IMR-90 (cell line): ENCODE measurements around the gene TMUB2. TPM values are rescaled to one million over a fixed set of nuclear protein-coding genes. Genes with fewer than 3 reads are reported as not detected.

ENCODE experiments used
- ATAC-seq: fragments of 200-7000 bp; cut with Tn5 transposase; 2 replicates; pipeline ENCODE4 v1.9.1; 2020; ENCODE audit warnings: low read depth, mild to moderate bottlenecking, moderate library complexity
- BruUV-seq: library from RNA; stranded (reverse); fragments of 400-500 nt; replicated peaks from 2 replicates; lab custom pipeline; 2021; lab: Mats Ljungman, UMichigan
- CTCF ChIA-PET: fragments of 300-600 bp; formaldehyde crosslinking; extraction: SDS; loops from one replicate; lab custom pipeline; 2021; ENCODE audit warnings: antibody characterized with exemption; lab: Yijun Ruan, JAX
- POLR2A ChIA-PET: fragments of 300-600 bp; sonication (Branson Sonifier 250); formaldehyde crosslinking; loops from one replicate; lab custom pipeline; 2022; ENCODE audit warnings: antibody characterized with exemption; ENCODE audit not compliant: unreplicated experiment; lab: Charles Lee
- DNase-seq: peaks from one replicate; pipeline ENCODE4 v3.0.0; 2013
- H2AFZ ChIP-seq: replicated peaks from 2 replicates; pipeline ENCODE3; 2013; ENCODE audit warnings: low read length, mild to moderate bottlenecking; ENCODE audit not compliant: poor library complexity
- H2AK5ac ChIP-seq: 2 replicates; pipeline ENCODE4 v1.6.1; 2013; ENCODE audit warnings: low read depth, low read length, inconsistent platforms
- H2AK9ac ChIP-seq: replicated peaks from 2 replicates; pipeline ENCODE3; 2013; ENCODE audit warnings: mild to moderate bottlenecking, low read depth, low read length, moderate library complexity; ENCODE audit not compliant: poor library complexity
- H2BK120ac ChIP-seq: 2 replicates; pipeline ENCODE4 v1.6.1; 2013; ENCODE audit warnings: low read depth, low read length, inconsistent platforms
- H2BK15ac ChIP-seq: 3 replicates; pipeline ENCODE4 v1.6.1; 2013; ENCODE audit warnings: low read depth, low read length, inconsistent platforms
- H2BK20ac ChIP-seq: 2 replicates; pipeline ENCODE4 v1.6.1; 2013; ENCODE audit warnings: low read depth, mild to moderate bottlenecking, inconsistent platforms, low read length, moderate library complexity
- H2BK5ac ChIP-seq: 2 replicates; pipeline ENCODE4 v1.6.1; 2013; ENCODE audit warnings: mild to moderate bottlenecking, low read depth, low read length, inconsistent platforms; ENCODE audit not compliant: poor library complexity, severe bottlenecking
- H3K14ac ChIP-seq: replicated peaks from 2 replicates; pipeline ENCODE4 v1.6.1; 2013; ENCODE audit warnings: low read depth, low read length, inconsistent platforms
- H3K18ac ChIP-seq: 2 replicates; pipeline ENCODE4 v1.6.1; 2013; ENCODE audit warnings: low read depth, low read length, control low read depth
- H3K23ac ChIP-seq: 2 replicates; pipeline ENCODE4 v1.6.1; 2013; ENCODE audit warnings: low read depth, low read length, inconsistent platforms
- H3K27ac ChIP-seq: 2 replicates; pipeline ENCODE4 v1.5.1; 2013; ENCODE audit warnings: mild to moderate bottlenecking, control low read depth, low read length; ENCODE audit not compliant: insufficient read depth
- H3K27me3 ChIP-seq: 2 replicates; pipeline ENCODE4 v1.6.1; 2013; ENCODE audit warnings: low read length; ENCODE audit not compliant: control insufficient read depth, insufficient read depth
- H3K36me3 ChIP-seq: 2 replicates; pipeline ENCODE4 v1.6.1; 2013; ENCODE audit warnings: low read length, mixed read lengths; ENCODE audit not compliant: control insufficient read depth, insufficient read depth
- H3K4ac ChIP-seq: 2 replicates; pipeline ENCODE4 v1.6.1; 2013; ENCODE audit warnings: low read depth, low read length, inconsistent platforms
- H3K4me1 ChIP-seq: 2 replicates; pipeline ENCODE4 v1.6.1; 2013; ENCODE audit warnings: low read length, mixed read lengths; ENCODE audit not compliant: control insufficient read depth, insufficient read depth
- H3K4me2 ChIP-seq: 2 replicates; pipeline ENCODE4 v1.6.1; 2013; ENCODE audit warnings: low read depth, mild to moderate bottlenecking, control low read depth, low read length, moderate library complexity
- H3K4me3 ChIP-seq: 2 replicates; pipeline ENCODE4 v1.5.1; 2013; ENCODE audit warnings: low read depth, mild to moderate bottlenecking, control low read depth, low read length, moderate library complexity; ENCODE audit not compliant: insufficient read depth
- H3K56ac ChIP-seq: 2 replicates; pipeline ENCODE4 v1.6.1; 2013; ENCODE audit warnings: low read length, inconsistent platforms; ENCODE audit not compliant: insufficient read depth; ENCODE audit errors: extremely low read depth
- H3K79me1 ChIP-seq, 2 experiments: 2 replicates each; pipeline ENCODE4 v1.6.1; 2013; ENCODE audit warnings: low read length in 2 of 2, inconsistent platforms in 1 of 2, low read depth in 1 of 2
- H3K9ac ChIP-seq: 2 replicates; pipeline ENCODE4 v1.6.1; 2013; ENCODE audit warnings: low read depth, low read length, control low read depth
- H3K9me1 ChIP-seq: 2 replicates; pipeline ENCODE4 v1.6.1; 2013; ENCODE audit warnings: low read length, inconsistent platforms; ENCODE audit not compliant: insufficient read depth
- H3K9me3 ChIP-seq: 2 replicates; pipeline ENCODE4 v1.6.1; 2013; ENCODE audit warnings: low read length; ENCODE audit not compliant: control insufficient read depth, insufficient read depth
- H4K20me1 ChIP-seq: 2 replicates; pipeline ENCODE4 v1.6.1; 2013; ENCODE audit warnings: low read length, inconsistent platforms; ENCODE audit not compliant: insufficient read depth
- H4K5ac ChIP-seq: 2 replicates; pipeline ENCODE4 v1.6.1; 2013; ENCODE audit warnings: mild to moderate bottlenecking, low read depth, low read length, control low read depth
- H4K8ac ChIP-seq, 2 experiments: 2 replicates each; pipeline ENCODE4 v1.6.1; 2013; ENCODE audit warnings: low read depth in 2 of 2, low read length in 2 of 2, control low read depth in 1 of 2, inconsistent platforms in 1 of 2
- H4K91ac ChIP-seq: 2 replicates; pipeline ENCODE4 v1.6.1; 2013; ENCODE audit warnings: low read depth, low read length, inconsistent platforms; ENCODE audit not compliant: insufficient read depth
- CEBPB ChIP-seq: IDR thresholded peaks from 2 replicates; pipeline ENCODE4 v1.6.1; 2012; ENCODE audit warnings: low read depth, low read length, improper control_type of control experiment
- MAZ ChIP-seq: IDR thresholded peaks from 2 replicates; pipeline ENCODE4 v1.6.1; 2012; ENCODE audit warnings: low read depth, mild to moderate bottlenecking, low read length, improper control_type of control experiment, moderate library complexity, borderline replicate concordance
- MXI1 ChIP-seq: IDR thresholded peaks from 2 replicates; pipeline ENCODE4 v1.6.1; 2012; ENCODE audit warnings: low read depth, mild to moderate bottlenecking, low read length, moderate library complexity, borderline replicate concordance
- NFE2L2 ChIP-seq: fragments of 150-350 bp; IDR thresholded peaks from 2 replicates; pipeline ENCODE4 v1.6.1; 2016; ENCODE audit warnings: low read depth, mild to moderate bottlenecking, low read length
- RAD21 ChIP-seq: IDR thresholded peaks from 2 replicates; pipeline ENCODE4 v1.6.1; 2012; ENCODE audit warnings: low read length, improper control_type of control experiment
- RFX5 ChIP-seq: IDR thresholded peaks from 2 replicates; pipeline ENCODE4 v1.8.0; 2012; ENCODE audit warnings: low read depth, mild to moderate bottlenecking, low read length, moderate library complexity
- SMC3 ChIP-seq: fragments of 150-350 bp; IDR thresholded peaks from 2 replicates; pipeline ENCODE4 v1.6.1; 2016; ENCODE audit warnings: low read depth, mild to moderate bottlenecking, antibody characterized with exemption, low read length, moderate library complexity
- WGBS, 2 experiments: methylation state at CpG; one replicate each; pipeline versions ENCODE4 v1.1.5 to v1.1.7; 2013; ENCODE audit warnings: missing lambda C conversion rate in 2 of 2; ENCODE audit not compliant: insufficient read length in 1 of 2; ENCODE audit errors: extremely low coverage in 2 of 2; 5-methylcytosine and 5-hydroxymethylcytosine counted together
- dilution Hi-C: fragments of 300-500 bp; cut with HindIII; formaldehyde crosslinking; loops from one replicate; pipeline ENCODE4 v1.14.3; 2018; ENCODE audit warnings: low sequenced_read_pairs; ENCODE audit not compliant: unreplicated experiment
- in situ Hi-C: fragments of 300-500 bp; cut with MboI; formaldehyde crosslinking; loops from 3 replicates; pipeline ENCODE4 v1.14.3; 2019; ENCODE audit warnings: low sequenced_read_pairs, inconsistent platforms, mixed read lengths
- intact Hi-C: fragments of 100-400 bp; cut with micrococcal nuclease; formaldehyde crosslinking; loops from 2 replicates; pipeline ENCODE4 v1.10.0; 2022
- microRNA-seq, 2 experiments: library from miRNA; stranded (forward) in 1 of 2; unstranded in 1 of 2; fragments of 10-50 nt in 1 of 2; fragments of <30 nt in 1 of 2; gene quantifications in 1 of 2; microRNA quantifications in 1 of 2; one replicate each; pipeline versions ENCODE3 to v1.1.0; 2013 to 2020; ENCODE audit not compliant: insufficient read depth in 1 of 2, insufficient read length in 1 of 2, unreplicated experiment in 1 of 2
- polyA plus RNA-seq, 3 experiments: library from polyadenylated mRNA; depleted of rRNA; stranded (reverse); fragments of >200 nt; gene quantifications; 2 replicates each; pipeline ENCODE4 v1.2.3, GENCODE V29; 2012; ENCODE audit warnings: low replicate concordance in 1 of 3
- small RNA-seq, 5 experiments: library from RNA; depleted of rRNA; stranded (forward); fragments of <200 nt; gene quantifications; one replicate each; pipeline ENCODE3, GENCODE V24; 2012
- total RNA-seq: library from RNA; depleted of rRNA; stranded (reverse); fragments of >200 nt; gene quantifications from 2 replicates; pipeline ENCODE4 v1.2.3, GENCODE V29; 2012; rRNA removed
- TF ChIP-seq, protein P1 (sequence below): conservative IDR thresholded peaks from 2 replicates; pipeline ENCODE4 v1.5.1; 2012; ENCODE audit warnings: mild to moderate bottlenecking, low read depth, low read length, improper control_type of control experiment

The TMUB2 gene
- total and polyA plus RNA-seq, 2 of the 4 experiments (the other 2 are of a cell fraction), result 16.5 to 42.5 TPM

DNA sequence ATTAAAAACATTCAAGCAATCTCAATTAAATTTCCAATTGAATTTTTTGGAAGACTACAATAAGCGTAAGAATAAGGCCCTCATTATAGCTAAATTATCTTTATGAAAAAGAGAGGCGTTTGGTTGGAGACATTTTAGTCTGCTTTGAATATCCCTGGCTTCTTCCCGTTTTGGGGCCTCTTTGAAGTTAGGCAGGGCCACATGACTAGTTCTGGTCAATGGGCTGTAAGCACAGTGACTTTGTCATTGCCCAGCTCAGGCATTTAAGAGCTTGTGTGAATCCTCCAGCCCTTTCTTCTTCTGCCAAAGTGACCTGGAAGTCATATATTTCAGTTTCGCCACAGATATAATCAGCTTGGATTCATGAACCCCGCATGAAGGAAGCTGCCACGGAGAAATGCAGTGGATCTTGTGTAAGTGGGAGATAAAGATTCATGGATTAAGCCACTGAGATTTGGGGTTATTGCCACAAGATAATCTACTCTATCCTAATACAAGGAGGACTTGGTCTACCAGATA, 54.4 kb downstream of the TMUB2 start:
- Histone ChIP-seq H2AK5ac (no peak overlapping the region), H3K27me3 (peaks cover 10% of the 10 kb centered on the region), H2BK20ac (no peak overlapping the region), H3K18ac (no peak overlapping the region), H3K4me2 (no peak overlapping the region), H3K4ac (no peak overlapping the region), H3K9me1 (no peaks in the 10 kb centered on the region), H3K9me3 (no peaks in the 10 kb centered on the region), H4K8ac (no peak overlapping the region), H3K36me3 (no peaks in the 10 kb centered on the region), H4K5ac (no peak overlapping the region), H2BK5ac (no peak overlapping the region), H2AK9ac (no peak overlapping the region), H3K9ac (no peak overlapping the region), H2BK15ac (no peak overlapping the region), H2AFZ (no peak overlapping the region), H4K20me1 (no peaks in the 10 kb centered on the region), H3K23ac (no peak overlapping the region), H3K4me3 (no peak overlapping the region), H3K79me1 (no peaks in the 10 kb centered on the region), H2BK120ac (no peak overlapping the region), H3K56ac (no peak overlapping the region), H3K4me1 (no peaks in the 10 kb centered on the region), H3K27ac (no peak overlapping the region), H3K14ac (no peak overlapping the region), H4K91ac (no peak overlapping the region)
- TF ChIP-seq MAZ (no peak), RFX5 (no peak), MXI1 (no peak), CEBPB (no peak), NFE2L2 (no peak), RAD21 (no peak), SMC3 (no peak)
- TF ChIP-seq, protein P1, sequence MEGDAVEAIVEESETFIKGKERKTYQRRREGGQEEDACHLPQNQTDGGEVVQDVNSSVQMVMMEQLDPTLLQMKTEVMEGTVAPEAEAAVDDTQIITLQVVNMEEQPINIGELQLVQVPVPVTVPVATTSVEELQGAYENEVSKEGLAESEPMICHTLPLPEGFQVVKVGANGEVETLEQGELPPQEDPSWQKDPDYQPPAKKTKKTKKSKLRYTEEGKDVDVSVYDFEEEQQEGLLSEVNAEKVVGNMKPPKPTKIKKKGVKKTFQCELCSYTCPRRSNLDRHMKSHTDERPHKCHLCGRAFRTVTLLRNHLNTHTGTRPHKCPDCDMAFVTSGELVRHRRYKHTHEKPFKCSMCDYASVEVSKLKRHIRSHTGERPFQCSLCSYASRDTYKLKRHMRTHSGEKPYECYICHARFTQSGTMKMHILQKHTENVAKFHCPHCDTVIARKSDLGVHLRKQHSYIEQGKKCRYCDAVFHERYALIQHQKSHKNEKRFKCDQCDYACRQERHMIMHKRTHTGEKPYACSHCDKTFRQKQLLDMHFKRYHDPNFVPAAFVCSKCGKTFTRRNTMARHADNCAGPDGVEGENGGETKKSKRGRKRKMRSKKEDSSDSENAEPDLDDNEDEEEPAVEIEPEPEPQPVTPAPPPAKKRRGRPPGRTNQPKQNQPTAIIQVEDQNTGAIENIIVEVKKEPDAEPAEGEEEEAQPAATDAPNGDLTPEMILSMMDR, result no peak
- dilution Hi-C loops (no loop called here), intact Hi-C loops (no loop called here), in situ Hi-C loops (no loop called here)
- CTCF ChIA-PET, result no interaction called here
- WGBS, 2 experiments, result no CpG with 5 or more reads among the region's 6 CpGs
- POLR2A ChIA-PET, result interaction anchor here (0.6 kb wide), 1 partner anchor 14 kb away, joined by 6 read pairs; no protein-coding TSS in a partner anchor
- ATAC-seq, result no peak
- no peak for DNase-seq
- BruUV-seq, result no TSS peak

Small RNA genes lying within 50 kb of the gene (microRNA-seq; reads per million reads assigned to microRNA genes)
- gene MIR6782, result 0 reads per million in 2 experiments

Small RNA genes lying within 50 kb of the gene (small RNA-seq; reads per million reads assigned to genes)
- 0 to 0.24 (median 0) reads per million in 5 experiments for gene MIR6782

Other genes with a start within 250 kb of the TMUB2 start
- gene PPY, start 244.5 kb upstream of the TMUB2 start, total RNA-seq, result not detected in 2 replicates
- gene PPY, start 244.5 kb upstream of the TMUB2 start, polyA plus RNA-seq (2012; rRNA removed), result not detected in 2 replicates
- gene PYY, start 233.0 kb upstream of the TMUB2 start, total RNA-seq, result not detected in 2 replicates
- not detected in 2 replicates for gene PYY, start 233.0 kb upstream of the TMUB2 start, polyA plus RNA-seq (2012; rRNA removed)
- 0.28 and 0.54 TPM in 2 replicates for gene NAGS, start 182.3 kb upstream of the TMUB2 start, total RNA-seq
- 0.92 and 0.99 TPM in 2 replicates for gene NAGS, start 182.3 kb upstream of the TMUB2 start, polyA plus RNA-seq (2012; rRNA removed)
- gene TMEM101, start 172.0 kb upstream of the TMUB2 start, total RNA-seq, result 36.6 and 42.5 TPM in 2 replicates
- gene TMEM101, start 172.0 kb upstream of the TMUB2 start, polyA plus RNA-seq (2012; rRNA removed), result 30.7 and 34.4 TPM in 2 replicates
- 41.0 and 50.3 TPM in 2 replicates for gene LSM12, start 120.3 kb upstream of the TMUB2 start, total RNA-seq
- gene LSM12, start 120.3 kb upstream of the TMUB2 start, polyA plus RNA-seq (2012; rRNA removed), result 37.6 and 38.0 TPM in 2 replicates
- 19.4 and 20.4 TPM in 2 replicates for gene G6PC3, start 116.2 kb upstream of the TMUB2 start, total RNA-seq
- gene G6PC3, start 116.2 kb upstream of the TMUB2 start, polyA plus RNA-seq (2012; rRNA removed), result 107 and 127 TPM in 2 replicates
- 61.3 and 71.4 TPM in 2 replicates for gene HDAC5, start 63.3 kb upstream of the TMUB2 start, total RNA-seq
- gene HDAC5, start 63.3 kb upstream of the TMUB2 start, polyA plus RNA-seq (2012; rRNA removed), result 47.0 and 50.0 TPM in 2 replicates
- 2.8 and 3.2 TPM in 2 replicates for gene HROB, start 45.0 kb upstream of the TMUB2 start, total RNA-seq
- gene HROB, start 45.0 kb upstream of the TMUB2 start, polyA plus RNA-seq (2012; rRNA removed), result 4.0 and 4.4 TPM in 2 replicates
- gene ASB16, start 16.3 kb upstream of the TMUB2 start, total RNA-seq, result not detected in 2 replicates
- 0.05 and 0.06 TPM in 2 replicates for gene ASB16, start 16.3 kb upstream of the TMUB2 start, polyA plus RNA-seq (2012; rRNA removed)
- gene ATXN7L3, start 12.9 kb downstream of the TMUB2 start, total RNA-seq, result 17.2 and 17.5 TPM in 2 replicates
- 38.3 and 40.9 TPM in 2 replicates for gene ATXN7L3, start 12.9 kb downstream of the TMUB2 start, polyA plus RNA-seq (2012; rRNA removed)
- gene UBTF, start 32.7 kb downstream of the TMUB2 start, total RNA-seq, result 42.1 and 49.4 TPM in 2 replicates
- 25.6 and 29.7 TPM in 2 replicates for gene UBTF, start 32.7 kb downstream of the TMUB2 start, polyA plus RNA-seq (2012; rRNA removed)
- not detected in 2 replicates for gene SLC4A1, start 81.2 kb downstream of the TMUB2 start, total RNA-seq
- not detected in 2 replicates for gene SLC4A1, start 81.2 kb downstream of the TMUB2 start, polyA plus RNA-seq (2012; rRNA removed)
- under 0.01 TPM in 2 replicates for gene RUNDC3A, start 121.6 kb downstream of the TMUB2 start, total RNA-seq
- 0.07 and 0.34 TPM in 2 replicates for gene RUNDC3A, start 121.6 kb downstream of the TMUB2 start, polyA plus RNA-seq (2012; rRNA removed)
- gene SLC25A39, start 137.9 kb downstream of the TMUB2 start, total RNA-seq, result 49.1 and 49.2 TPM in 2 replicates
- 99.7 and 119 TPM in 2 replicates for gene SLC25A39, start 137.9 kb downstream of the TMUB2 start, polyA plus RNA-seq (2012; rRNA removed)
- 38.9 and 39.2 TPM in 2 replicates for gene GRN, start 158.3 kb downstream of the TMUB2 start, total RNA-seq
- gene GRN, start 158.3 kb downstream of the TMUB2 start, polyA plus RNA-seq (2012; rRNA removed), result 494 and 588 TPM in 2 replicates
- 3.1 and 3.2 TPM in 2 replicates for gene FAM171A2, start 176.9 kb downstream of the TMUB2 start, total RNA-seq
- gene FAM171A2, start 176.9 kb downstream of the TMUB2 start, polyA plus RNA-seq (2012; rRNA removed), result 5.9 and 8.1 TPM in 2 replicates
- gene ITGA2B, start 202.7 kb downstream of the TMUB2 start, total RNA-seq, result under 0.01 TPM in 2 replicates
- 0.22 and 0.26 TPM in 2 replicates for gene ITGA2B, start 202.7 kb downstream of the TMUB2 start, polyA plus RNA-seq (2012; rRNA removed)